ENCODE results near the gene SLC30A3. TPM values are rescaled to one million over a fixed set of nuclear protein-coding genes. Genes with fewer than 3 reads are reported as not detected.

Gene SLC30A3
- total and polyA plus RNA-seq, 2 of the 4 experiments (the other 2 are of a cell fraction), result 0.15 TPM; not detected in 1

- Histone ChIP-seq H3K4ac (ENCODE audit: low read depth, low read length) (peak overlapping the region; percentile 10; the same call in 1 of the 2 replicates), H4K5ac (ENCODE audit: low read depth, low read length) (no peak overlapping the region), H2BK15ac (ENCODE audit: low read depth, low read length) (peak overlapping the region; percentile 74; the same call in 1 of the 3 replicates), H2BK120ac (ENCODE audit: low read depth, low read length) (no peak overlapping the region), H2AFZ (replicated peaks; ENCODE audit: low read length, poor library complexity) (peak overlapping the region; percentile 44), H3K9me1 (ENCODE audit: insufficient read depth, low read length) (peaks cover 13% of the 10 kb centered on the region), H3K9me3 (ENCODE audit: control insufficient read depth, insufficient read depth, low read length) (no peaks in the 10 kb centered on the region), H3K36me3 (ENCODE audit: control insufficient read depth, insufficient read depth, low read length) (no peaks in the 10 kb centered on the region), H3K4me2 (ENCODE audit: low read depth, low read length) (no peak overlapping the region), H3K4me1 (ENCODE audit: control insufficient read depth, insufficient read depth, low read length) (peaks cover 11% of the 10 kb centered on the region), H3K4me3 (ENCODE audit: insufficient read depth, low read depth, low read length) (no peak overlapping the region), H4K8ac (ENCODE audit: low read depth in 2 of 2, low read length in 2 of 2) (no peak overlapping the region), H3K14ac (replicated peaks; ENCODE audit: low read depth, low read length) (no peak overlapping the region; the same call in 1 of the 2 replicates), H2AK5ac (ENCODE audit: low read depth, low read length) (peak overlapping the region; percentile 3; the same call in 1 of the 2 replicates), H3K27me3 (ENCODE audit: control insufficient read depth, insufficient read depth, low read length) (peaks cover 8% of the 10 kb centered on the region), H2BK5ac (ENCODE audit: low read depth, low read length, poor library complexity, severe bottlenecking) (no peak overlapping the region), H2AK9ac (replicated peaks; ENCODE audit: low read depth, low read length, poor library complexity) (no peak overlapping the region), H3K9ac (ENCODE audit: low read depth, low read length) (no peak overlapping the region), H2BK20ac (ENCODE audit: low read depth, low read length) (peak overlapping the region; percentile 27; the same call in 1 of the 2 replicates), H3K79me1 (ENCODE audit: low read depth in 1 of 2, low read length in 2 of 2) (no peaks in the 10 kb centered on the region), H3K56ac (ENCODE audit: extremely low read depth, insufficient read depth, low read length) (no peak overlapping the region), H4K91ac (ENCODE audit: insufficient read depth, low read depth, low read length) (peak overlapping the region; percentile 56; the same call in 1 of the 2 replicates), H3K23ac (ENCODE audit: low read depth, low read length) (no peak overlapping the region), H4K20me1 (ENCODE audit: insufficient read depth, low read length) (no peaks in the 10 kb centered on the region; the same call in 1 of the 2 replicates), H3K27ac (ENCODE audit: insufficient read depth, low read length) (no peak overlapping the region), H3K18ac (ENCODE audit: low read depth, low read length) (no peak overlapping the region)
- TF ChIP-seq POLR2A (IDR thresholded peaks at IDR 0.05; ENCODE audit: low read depth, low read length), result no peak
- no peak for TF ChIP-seq RCOR1 (IDR thresholded peaks at IDR 0.05; ENCODE audit: insufficient replicate concordance, low read length)
- no peak for TF ChIP-seq MAFK (IDR thresholded peaks at IDR 0.05; ENCODE audit: low read depth, low read length)
- no peak for TF ChIP-seq CHD1 (IDR thresholded peaks at IDR 0.05; ENCODE audit: low read depth, low read length)
- TF ChIP-seq SMC3 (IDR thresholded peaks at IDR 0.05; ENCODE audit: low read depth, low read length), result no peak
- no peak for DNase-seq
- WGBS, 2 experiments (ENCODE audit: extremely low coverage in 2 of 2, insufficient read length in 1 of 2), result 50% methylated on average over 1 of the region's 6 CpGs; no CpG with 5 or more reads in 1 of the 2 experiments
- intact Hi-C loops (cut with micrococcal nuclease) (no loop called here), in situ Hi-C loops (cut with MboI; ENCODE audit: low sequenced_read_pairs) (no loop called here), dilution Hi-C loops (cut with HindIII; ENCODE audit: low sequenced_read_pairs, unreplicated experiment) (no loop called here)
- ATAC-seq (ENCODE audit: low read depth), result no peak
- ChIA-PET POLR2A (ENCODE audit: unreplicated experiment) (no interaction called here), CTCF (interaction anchor here (2.7 kb wide), 1 partner anchor 11 kb away, joined by 34 read pairs; the partner anchor contains the start of gene TRIM54)
- no TSS peak for BruUV-seq (replicated peaks)
Observed at GRCh38 chr2:27291865-27292264, 29.0 kb upstream of the SLC30A3 start.

Measured in IMR-90 (cell line).